Mesenchymal stem cell (in vitro differentiated cells and primary cell): ENCODE results near the gene TRAF3.

ENCODE experiments used
- DNase-seq: peaks from one replicate; pipeline ENCODE4 v3.0.0-alpha.2; 2013
- H2AFZ ChIP-seq: one replicate; pipeline ENCODE4 v1.6.1; 2013; ENCODE audit warnings: low read depth, mild to moderate bottlenecking, control low read depth, inconsistent platforms, low read length, moderate library complexity
- H2AK5ac ChIP-seq: 2 replicates; pipeline ENCODE4 v1.6.1; 2013; ENCODE audit warnings: low read length, moderate library complexity, mild to moderate bottlenecking, inconsistent platforms; ENCODE audit not compliant: severe bottlenecking
- H2BK120ac ChIP-seq: one replicate; pipeline ENCODE4 v1.6.1; 2013; ENCODE audit warnings: low read depth, mild to moderate bottlenecking, inconsistent platforms, low read length, moderate library complexity
- H2BK12ac ChIP-seq, 2 experiments: one replicate each; pipeline ENCODE4 v1.6.1; 2013; ENCODE audit warnings: inconsistent platforms in 2 of 2, low read length in 2 of 2, mild to moderate bottlenecking in 2 of 2, moderate library complexity in 2 of 2, control low read depth in 1 of 2
- H2BK15ac ChIP-seq: one replicate; pipeline ENCODE4 v1.6.1; 2013; ENCODE audit warnings: mild to moderate bottlenecking, low read depth, inconsistent platforms; ENCODE audit not compliant: poor library complexity, severe bottlenecking
- H2BK5ac ChIP-seq: 2 replicates; pipeline ENCODE4 v1.6.1; 2013; ENCODE audit warnings: low read depth, mild to moderate bottlenecking, low read length, control low read depth, inconsistent platforms; ENCODE audit not compliant: poor library complexity, severe bottlenecking
- H3K14ac ChIP-seq, 2 experiments: one replicate each; pipeline ENCODE4 v1.6.1; 2013; ENCODE audit warnings: inconsistent platforms in 2 of 2, low read length in 2 of 2, control low read depth in 1 of 2, mild to moderate bottlenecking in 1 of 2, moderate library complexity in 1 of 2
- H3K18ac ChIP-seq, 2 experiments: one replicate each; pipeline ENCODE4 v1.6.1; 2013; ENCODE audit warnings: inconsistent platforms in 2 of 2, low read length in 2 of 2, control low read depth in 1 of 2, low read depth in 1 of 2, mild to moderate bottlenecking in 1 of 2
- H3K23ac ChIP-seq, 2 experiments: one replicate each; pipeline ENCODE4 v1.6.1; 2013; ENCODE audit warnings: inconsistent platforms in 2 of 2, low read length in 2 of 2, mild to moderate bottlenecking in 2 of 2, moderate library complexity in 2 of 2, control low read depth in 1 of 2
- H3K27ac ChIP-seq: 2 replicates; pipeline ENCODE4 v1.5.1; 2013; ENCODE audit warnings: mild to moderate bottlenecking, moderate library complexity, low read length, control low read depth, inconsistent platforms; ENCODE audit not compliant: poor library complexity, severe bottlenecking
- H3K27me3 ChIP-seq, 2 experiments: 2 replicates each; pipeline versions ENCODE4 v1.6.1 to v1.7.0; 2013; ENCODE audit warnings: low read length in 2 of 2, mild to moderate bottlenecking in 2 of 2, moderate library complexity in 2 of 2, control low read depth in 1 of 2, inconsistent platforms in 1 of 2; ENCODE audit not compliant: control insufficient read depth in 1 of 2, insufficient read depth in 1 of 2
- H3K36me3 ChIP-seq, 2 experiments: 2 replicates each; pipeline versions ENCODE4 v1.6.1 to v1.7.0; 2013; ENCODE audit warnings: low read length in 2 of 2, control low read depth in 1 of 2, inconsistent platforms in 1 of 2, low read depth in 1 of 2, mild to moderate bottlenecking in 1 of 2; ENCODE audit not compliant: insufficient read depth in 2 of 2, control insufficient read depth in 1 of 2
- H3K4ac ChIP-seq, 2 experiments: one replicate each; pipeline ENCODE4 v1.6.1; 2013; ENCODE audit warnings: inconsistent platforms in 2 of 2, low read length in 2 of 2, mild to moderate bottlenecking in 2 of 2, moderate library complexity in 2 of 2, control low read depth in 1 of 2, low read depth in 1 of 2
- H3K4me1 ChIP-seq: 2 replicates; pipeline ENCODE4 v1.6.1; 2013; ENCODE audit warnings: low read depth, low read length, control low read depth; ENCODE audit not compliant: control insufficient read depth, insufficient read depth
- H3K4me2 ChIP-seq: 2 replicates; pipeline ENCODE4 v1.6.1; 2013; ENCODE audit warnings: low read length, mild to moderate bottlenecking, inconsistent platforms; ENCODE audit not compliant: poor library complexity, severe bottlenecking
- H3K4me3 ChIP-seq, 2 experiments: 2 replicates each; pipeline versions ENCODE4 v1.5.1 to v1.7.0; 2013; ENCODE audit warnings: low read length in 2 of 2, mild to moderate bottlenecking in 2 of 2, control low read depth in 1 of 2, low read depth in 1 of 2; ENCODE audit not compliant: insufficient read depth in 1 of 2
- H3K79me1 ChIP-seq: replicated peaks from 2 replicates; pipeline ENCODE4 v1.6.1; 2013; ENCODE audit warnings: mild to moderate bottlenecking, control low read depth, low read length, inconsistent platforms; ENCODE audit not compliant: poor library complexity, severe bottlenecking
- H3K9ac ChIP-seq: 2 replicates; pipeline ENCODE4 v1.7.0; 2013; ENCODE audit warnings: mild to moderate bottlenecking, low read length, moderate library complexity
- H3K9me3 ChIP-seq: 2 replicates; pipeline ENCODE4 v1.7.0; 2013; ENCODE audit warnings: mild to moderate bottlenecking, low read length; ENCODE audit not compliant: control insufficient read depth
- H4K8ac ChIP-seq: one replicate; pipeline ENCODE4 v1.6.1; 2013; ENCODE audit warnings: inconsistent platforms, mild to moderate bottlenecking, low read length, moderate library complexity
- H4K91ac ChIP-seq: one replicate; pipeline ENCODE4 v1.6.1; 2013; ENCODE audit warnings: mild to moderate bottlenecking, low read length, inconsistent platforms
- WGBS: methylation state at CpG from one replicate; pipeline ENCODE4 v1.1.7; 2013; ENCODE audit warnings: mixed read lengths; 5-methylcytosine and 5-hydroxymethylcytosine counted together

TRAF3 gene

GRCh38 chr14:102943979-102944378 lies 166.7 kb downstream of the TRAF3 start:
- no peak overlapping the region for H3K9ac ChIP-seq
- H3K18ac ChIP-seq: no peak overlapping the region
- H2BK5ac ChIP-seq: no peak overlapping the region
- H3K9me3 ChIP-seq: no peaks in the 10 kb centered on the region
- no peak overlapping the region for H3K27ac ChIP-seq
- no peak overlapping the region for H3K14ac ChIP-seq
- peaks cover 5% of the 10 kb centered on the region for H3K4me1 ChIP-seq
- H2BK12ac ChIP-seq: no peak overlapping the region
- no peak overlapping the region for H2AK5ac ChIP-seq
- H3K4me2 ChIP-seq: no peak overlapping the region
- DNase-seq: no peak
- no peak overlapping the region for H2AFZ ChIP-seq
- no peaks in the 10 kb centered on the region for H3K27me3 ChIP-seq
- H2BK15ac ChIP-seq: no peak overlapping the region
- no peak overlapping the region for H2BK120ac ChIP-seq
- peaks cover 32% of the 10 kb centered on the region for H3K79me1 ChIP-seq
- no peak overlapping the region for H4K91ac ChIP-seq
- H3K4me3 ChIP-seq: no peak overlapping the region
- WGBS: 98% methylated on average over 15 of the region's 15 CpGs
- peaks cover 89% of the 10 kb centered on the region in 2 experiments for H3K36me3 ChIP-seq
- H3K23ac ChIP-seq: no peak overlapping the region
- H4K8ac ChIP-seq: no peak overlapping the region
- H3K4ac ChIP-seq: no peak overlapping the region

- Histone ChIP-seq H3K18ac (no peak overlapping the region), H3K9ac (no peak overlapping the region), H4K91ac (no peak overlapping the region), H3K27ac (no peak overlapping the region), H3K4me1 (peaks cover 10% of the 10 kb centered on the region), H3K4ac (no peak overlapping the region), H3K79me1 (peaks cover 32% of the 10 kb centered on the region), H3K36me3 (peaks cover 89% of the 10 kb centered on the region in 2 experiments), H2BK15ac (peak overlapping the region; percentile 1), H3K4me3 (no peak overlapping the region), H3K9me3 (no peaks in the 10 kb centered on the region), H3K23ac (no peak overlapping the region), H2AFZ (no peak overlapping the region), H3K4me2 (no peak overlapping the region), H2BK120ac (no peak overlapping the region), H4K8ac (no peak overlapping the region), H2AK5ac (no peak overlapping the region), H3K27me3 (no peaks in the 10 kb centered on the region), H2BK5ac (no peak overlapping the region), H3K14ac (no peak overlapping the region), H2BK12ac (no peak overlapping the region)
- WGBS: 96% methylated on average over 36 of the region's 36 CpGs
- no peak for DNase-seq
These were observed 167.4 kb downstream of the TRAF3 start for GRCh38 chr14:102944448-102945330.

DNA sequence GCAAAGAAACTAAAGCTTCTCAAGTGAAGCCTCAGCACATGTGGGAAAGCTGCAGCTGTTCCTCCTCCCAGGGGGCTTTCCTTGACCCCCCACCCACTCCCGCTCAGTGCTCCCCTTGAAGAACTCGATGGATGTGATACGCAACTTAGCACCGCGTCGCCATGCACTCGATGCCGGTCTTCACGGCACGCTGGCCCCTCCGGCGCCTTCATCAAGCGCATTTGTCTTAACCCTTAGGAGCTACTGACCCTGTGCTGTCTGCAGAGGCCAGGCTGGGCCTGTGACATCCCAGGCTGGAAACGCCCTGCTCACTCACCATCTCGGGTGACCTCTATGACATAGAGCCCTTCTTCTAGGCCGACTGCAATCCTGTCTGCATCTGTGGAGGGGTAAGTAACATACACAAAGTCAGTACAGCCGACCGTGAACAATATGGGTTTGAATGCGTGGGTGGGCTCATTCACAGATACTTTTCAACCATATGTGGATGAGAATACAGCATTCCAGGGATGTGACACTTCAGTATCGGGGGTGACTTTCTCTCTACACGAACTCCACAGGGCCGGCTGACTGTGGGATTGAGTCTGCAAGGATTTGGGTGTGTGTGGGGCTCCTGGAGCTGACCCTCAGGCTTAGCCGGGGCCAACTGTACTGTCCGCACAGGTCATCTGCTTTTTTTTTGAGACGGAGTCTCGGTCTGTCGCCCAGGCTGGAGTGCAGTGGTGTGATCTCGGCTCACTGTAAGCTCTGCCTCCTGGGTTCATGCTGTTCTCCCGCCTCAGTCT lies 168.3 kb downstream of the TRAF3 start:
- Histone ChIP-seq H3K27ac (no peak overlapping the region), H4K8ac (no peak overlapping the region), H3K4me1 (peaks cover 16% of the 10 kb centered on the region), H2BK120ac (no peak overlapping the region), H3K27me3 (no peaks in the 10 kb centered on the region), H4K91ac (no peak overlapping the region), H2BK15ac (no peak overlapping the region), H3K36me3 (peaks cover 89 to 91% of the 10 kb centered on the region in 2 experiments), H2AK5ac (no peak overlapping the region), H3K23ac (no peak overlapping the region), H3K4me3 (no peak overlapping the region), H3K9me3 (no peaks in the 10 kb centered on the region), H3K14ac (no peak overlapping the region), H2BK12ac (no peak overlapping the region), H3K4me2 (no peak overlapping the region), H2BK5ac (no peak overlapping the region), H3K9ac (no peak overlapping the region), H3K4ac (no peak overlapping the region), H3K18ac (no peak overlapping the region), H3K79me1 (peaks cover 29% of the 10 kb centered on the region), H2AFZ (no peak overlapping the region)
- DNase-seq: no peak
- WGBS: 95% methylated on average over 28 of the region's 29 CpGs
